ENCODE results near the gene OTUB2. TPM values are rescaled to one million over a fixed set of nuclear protein-coding genes. Genes with fewer than 3 reads are reported as not detected.

Gene OTUB2
- total RNA-seq (2022; extraction: Qiagen RNA extraction; ENCODE audit: low read depth), result 3.1 to 4.8 TPM (median 3.8 TPM) in 5 replicates

DNA sequence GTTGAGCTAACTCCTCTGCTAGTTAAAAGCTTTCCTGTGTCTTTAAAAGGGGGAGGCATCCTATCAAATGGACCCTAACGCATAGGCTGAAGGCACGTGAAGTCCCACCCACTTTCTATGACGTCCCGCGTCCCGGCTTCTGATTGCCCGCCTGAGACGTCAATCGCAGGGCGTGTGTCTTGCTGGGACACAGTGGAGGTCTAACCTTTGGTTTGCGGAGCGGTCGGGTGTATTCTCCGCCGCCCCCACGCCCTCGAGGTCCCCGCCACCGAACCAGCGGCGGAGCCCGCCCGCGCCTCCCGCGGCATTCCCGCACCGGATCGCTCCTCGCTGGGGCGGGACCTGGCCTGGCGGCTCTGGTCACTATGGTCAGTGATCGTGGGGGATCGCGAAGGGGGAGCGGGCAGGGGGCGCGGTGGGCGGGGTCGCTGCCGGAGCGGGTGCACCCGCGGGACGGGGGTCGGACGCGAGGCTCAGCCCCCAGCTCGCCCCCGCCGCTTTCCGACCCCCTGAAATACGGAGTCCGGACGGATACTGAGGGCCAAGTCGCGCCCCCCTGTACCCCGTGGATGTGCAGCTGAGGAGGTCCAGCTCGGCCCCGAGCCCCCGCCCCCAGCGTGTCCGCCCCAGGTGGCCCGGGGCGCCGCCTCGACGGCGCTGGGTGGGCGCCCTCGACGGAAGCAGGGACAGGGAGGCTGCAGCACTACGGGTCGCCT, at the start of gene OTUB2:
TSS of gene OTUB2 (plus strand) at position 168 of the 716 bp plus-strand sequence. CDS start at position 366, 198 bp downstream.

DNA sequence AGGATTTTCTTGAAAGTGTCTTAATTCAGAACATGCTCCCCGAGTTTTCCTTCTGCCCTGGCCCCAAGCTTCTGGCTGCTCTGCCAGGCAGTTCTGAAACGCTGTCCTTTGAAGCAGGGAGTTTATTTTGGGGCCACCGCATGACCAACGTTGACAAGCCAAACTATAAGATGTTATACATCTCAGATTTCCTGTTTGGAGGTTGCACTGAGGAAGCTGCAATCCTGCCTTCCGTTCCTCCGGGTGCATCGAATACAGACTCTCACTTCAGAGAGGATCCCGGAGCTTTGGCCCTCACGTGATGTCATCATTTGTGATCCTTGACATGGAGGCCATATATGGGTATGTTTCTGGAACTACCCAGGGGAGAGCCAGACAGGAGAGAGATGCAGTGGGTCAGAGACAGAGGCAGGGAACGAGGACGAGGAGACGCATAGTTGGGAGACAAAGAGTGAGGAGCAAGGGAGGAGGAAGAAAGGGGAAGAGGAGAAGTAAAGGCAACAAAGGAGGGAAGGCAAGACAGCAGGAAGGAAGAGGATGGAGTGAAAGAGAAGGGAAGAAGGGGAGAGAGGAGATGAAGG, 49.6 kb upstream of the OTUB2 start, which contains the start of gene ASB2:
TSS of gene ASB2 (minus strand) at position 94 of the 581 bp plus-strand sequence. CDS start 12,031 bp downstream, outside the sequence.

DNA sequence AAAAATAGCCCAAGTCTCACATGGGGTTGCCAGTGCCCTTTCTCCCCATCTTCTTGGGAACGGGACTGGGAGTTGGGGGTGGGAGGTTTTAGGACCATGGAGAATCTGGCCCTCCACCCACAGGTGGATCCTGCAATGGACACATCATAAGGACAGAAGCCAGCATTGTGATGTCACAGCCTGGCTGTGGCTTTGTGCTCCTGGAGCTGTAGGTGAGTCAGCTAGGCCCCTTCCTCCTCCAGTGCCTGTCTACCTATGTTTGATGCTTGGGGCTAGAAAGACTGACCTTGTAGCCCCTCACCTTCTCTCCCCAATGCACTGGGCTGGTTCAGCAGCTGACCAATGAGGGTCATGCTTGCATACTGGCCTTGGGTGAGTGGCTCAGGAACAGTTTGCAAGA, 29.1 kb upstream of the OTUB2 start, which contains the start of gene CCDC197:
TSS of gene CCDC197 (plus strand) at position 220 of the 400 bp plus-strand sequence. CDS start 831 bp downstream, outside the sequence.

DNA sequence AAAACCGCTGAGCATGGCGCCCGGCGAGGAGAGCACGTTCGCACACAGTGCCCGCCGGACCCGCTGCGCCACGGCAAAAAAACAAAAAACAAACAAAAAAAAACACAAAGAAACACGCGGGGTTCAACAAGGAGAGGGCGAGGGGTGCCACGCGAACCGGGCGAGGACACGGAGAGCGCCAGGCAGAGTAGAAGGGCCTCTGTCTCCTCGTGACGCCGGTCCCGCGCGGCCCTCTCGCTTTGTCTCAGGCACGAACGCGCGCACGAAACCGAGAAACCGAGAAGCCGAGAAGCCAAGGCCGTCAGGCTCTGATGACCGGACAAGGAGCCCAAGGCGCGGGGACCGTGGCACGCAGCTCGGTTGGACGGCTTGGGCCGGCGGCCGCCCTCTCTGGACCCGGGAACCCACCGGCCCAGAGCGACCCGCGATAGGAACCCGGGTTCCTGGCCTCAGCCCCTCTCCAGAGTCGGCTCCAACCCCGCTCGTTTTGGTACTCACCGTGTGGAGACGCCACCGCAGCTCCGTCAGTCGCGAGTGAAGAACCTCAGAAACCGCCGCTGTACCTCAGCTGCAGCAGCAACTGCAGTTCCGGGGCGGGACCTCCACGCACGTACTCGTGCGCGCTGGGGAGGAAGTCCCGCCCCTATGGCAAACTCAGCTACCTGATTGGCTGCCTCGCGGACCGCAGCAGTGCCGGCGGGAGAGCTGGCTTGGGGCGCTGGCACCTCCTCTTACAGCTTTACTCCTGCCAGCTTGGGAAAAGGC, 54.7 kb downstream of the OTUB2 start, which contains the start of the genes DDX24 and IFI27L1:
TSS of gene DDX24 (minus strand) at position 582 of the 765 bp plus-strand sequence. CDS start 1,460 bp downstream, outside the sequence.
TSS of gene IFI27L1 (plus strand) at position 690 of the 765 bp plus-strand sequence. CDS start 15,628 bp downstream, outside the sequence.

Other genes starting within 250 kb of the OTUB2 start
- 0.13 to 0.43 TPM (median 0.39 TPM) in 5 replicates for gene PRIMA1, start 237.9 kb upstream of the OTUB2 start, total RNA-seq (2022; extraction: Qiagen RNA extraction; ENCODE audit: low read depth)
- not detected in 5 replicates for gene FAM181A, start 99.0 kb upstream of the OTUB2 start, total RNA-seq (2022; extraction: Qiagen RNA extraction; ENCODE audit: low read depth)
- gene ASB2, start 49.8 kb upstream of the OTUB2 start, total RNA-seq (2022; extraction: Qiagen RNA extraction; ENCODE audit: low read depth), result 0.60 to 2.0 TPM (median 1.0 TPM) in 5 replicates
- gene CCDC197, start 29.0 kb upstream of the OTUB2 start, total RNA-seq (2022; extraction: Qiagen RNA extraction; ENCODE audit: low read depth), result not detected in 5 replicates
- 173 to 199 TPM (median 182 TPM) in 5 replicates for gene DDX24, start 54.9 kb downstream of the OTUB2 start, total RNA-seq (2022; extraction: Qiagen RNA extraction; ENCODE audit: low read depth)
- 16.1 to 19.6 TPM (median 18.6 TPM) in 5 replicates for gene IFI27L1, start 55.0 kb downstream of the OTUB2 start, total RNA-seq (2022; extraction: Qiagen RNA extraction; ENCODE audit: low read depth)
- gene IFI27, start 84.4 kb downstream of the OTUB2 start, total RNA-seq (2022; extraction: Qiagen RNA extraction; ENCODE audit: low read depth), result 0.70 to 1.6 TPM (median 1.2 TPM) in 5 replicates
- 46.1 to 56.7 TPM (median 53.0 TPM) in 5 replicates for gene IFI27L2, start 103.3 kb downstream of the OTUB2 start, total RNA-seq (2022; extraction: Qiagen RNA extraction; ENCODE audit: low read depth)
- gene PPP4R4, start 148.0 kb downstream of the OTUB2 start, total RNA-seq (2022; extraction: Qiagen RNA extraction; ENCODE audit: low read depth), result 0.06 to 0.58 TPM (median 0.37 TPM) in 5 replicates